Uterus (tissue), 4 donors: ENCODE measurements around the gene NEUROD6. TPM values are rescaled to one million over a fixed set of nuclear protein-coding genes. Genes with fewer than 3 reads are reported as not detected.

Source experiments
- DNase-seq, 2 donors: peaks; one replicate each; pipeline ENCODE4 v3.0.0-alpha.2; 2019 to 2020
- H3K27ac ChIP-seq, 2 donors: fragments of 200-600 bp; sonication (generic); 1 replicate in 1 of 2; 2 replicates in 1 of 2; pipeline ENCODE4 v1.5.1; 2016 to 2018
- H3K27me3 ChIP-seq, 2 donors: fragments of 200-600 bp; sonication (generic); one replicate each; pipeline ENCODE4 v1.5.1; 2018 to 2019; ENCODE audit warnings: control low read depth in 1 of 2
- H3K36me3 ChIP-seq, 2 donors: fragments of 200-600 bp; sonication (generic); one replicate each; pipeline ENCODE4 v1.5.1; 2019; ENCODE audit warnings: control low read depth in 1 of 2
- H3K4me1 ChIP-seq, 2 donors: fragments of 200-600 bp; sonication (generic); one replicate each; pipeline ENCODE4 v1.5.1; 2018 to 2019; ENCODE audit warnings: control low read depth in 1 of 2
- H3K4me3 ChIP-seq, 2 donors: fragments of 200-600 bp; sonication (generic); 1 replicate in 1 of 2; 2 replicates in 1 of 2; pipeline ENCODE4 v1.5.1; 2018 to 2019; ENCODE audit warnings: mild to moderate bottlenecking in 1 of 2
- H3K9me3 ChIP-seq, 2 donors: fragments of 200-600 bp; sonication (generic); one replicate each; pipeline ENCODE4 v1.5.1; 2019; ENCODE audit warnings: control low read depth in 1 of 2
- POLR2A ChIP-seq, 2 donors: fragments of 450-650 bp; IDR thresholded peaks; one replicate each; pipeline ENCODE4 v1.6.1; 2016; ENCODE audit warnings: antibody characterized with exemption in 2 of 2, mild to moderate bottlenecking in 1 of 2, moderate library complexity in 1 of 2
- intact Hi-C: fragments of 100-400 bp; cut with DNase I; formaldehyde crosslinking; loops from one replicate; pipeline ENCODE4 v1.15.1; 2023; ENCODE audit warnings: low total_unique reads
- small RNA-seq: library from RNA; depleted of rRNA; stranded (forward); fragments of <200 nt; gene quantifications from one replicate; pipeline ENCODE3, GENCODE V24; 2016
- total RNA-seq, 4 donors: library from RNA; depleted of rRNA in 3 of 4; stranded (reverse); fragments of >200 nt in 3 of 4; gene quantifications; one replicate each; pipeline versions ENCODE4 v1.1.0 to v1.2.4, GENCODE V29; 2014 to 2023
- TF ChIP-seq, protein P1 (sequence below), 4 experiments: fragments of 200-600 bp in 2 of 4; fragments of 450-650 bp in 2 of 4; sonication (generic) in 2 of 4; IDR thresholded peaks; one replicate each; pipeline ENCODE4 v1.5.1; 2016 to 2019; ENCODE audit warnings: antibody characterized with exemption in 4 of 4, mild to moderate bottlenecking in 2 of 4, moderate library complexity in 1 of 4
- donor health status: DM: yes; HTN: yes; CAD: no.

The NEUROD6 gene
- total RNA-seq, 4 donors from 2014 or later = not detected

DNA sequence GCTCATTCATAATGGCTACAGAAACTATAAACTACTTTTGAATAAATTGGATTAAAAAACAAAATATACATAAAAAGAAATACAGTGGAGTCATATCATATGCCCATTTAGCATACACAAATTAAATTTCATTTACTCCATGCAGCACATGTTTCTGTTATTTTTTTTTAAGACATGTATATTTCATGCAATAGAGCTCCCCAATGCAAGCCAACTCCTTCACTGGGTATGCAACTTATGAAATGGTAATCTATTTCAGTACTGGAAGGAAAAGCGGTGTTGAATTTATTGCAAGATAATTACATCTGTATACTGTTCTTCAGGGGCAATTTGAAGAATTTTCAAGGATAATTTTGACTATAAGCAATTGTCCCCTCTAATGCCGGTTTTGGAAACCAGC, 49.9 kb downstream of the NEUROD6 start:
- H3K9me3 ChIP-seq = no peaks in the 10 kb centered on the region
- intact Hi-C loops = no loop called here
- DNase-seq = no peak
- TF ChIP-seq, protein P1, sequence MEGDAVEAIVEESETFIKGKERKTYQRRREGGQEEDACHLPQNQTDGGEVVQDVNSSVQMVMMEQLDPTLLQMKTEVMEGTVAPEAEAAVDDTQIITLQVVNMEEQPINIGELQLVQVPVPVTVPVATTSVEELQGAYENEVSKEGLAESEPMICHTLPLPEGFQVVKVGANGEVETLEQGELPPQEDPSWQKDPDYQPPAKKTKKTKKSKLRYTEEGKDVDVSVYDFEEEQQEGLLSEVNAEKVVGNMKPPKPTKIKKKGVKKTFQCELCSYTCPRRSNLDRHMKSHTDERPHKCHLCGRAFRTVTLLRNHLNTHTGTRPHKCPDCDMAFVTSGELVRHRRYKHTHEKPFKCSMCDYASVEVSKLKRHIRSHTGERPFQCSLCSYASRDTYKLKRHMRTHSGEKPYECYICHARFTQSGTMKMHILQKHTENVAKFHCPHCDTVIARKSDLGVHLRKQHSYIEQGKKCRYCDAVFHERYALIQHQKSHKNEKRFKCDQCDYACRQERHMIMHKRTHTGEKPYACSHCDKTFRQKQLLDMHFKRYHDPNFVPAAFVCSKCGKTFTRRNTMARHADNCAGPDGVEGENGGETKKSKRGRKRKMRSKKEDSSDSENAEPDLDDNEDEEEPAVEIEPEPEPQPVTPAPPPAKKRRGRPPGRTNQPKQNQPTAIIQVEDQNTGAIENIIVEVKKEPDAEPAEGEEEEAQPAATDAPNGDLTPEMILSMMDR (IDR thresholded peaks at IDR 0.05) = no peak
- TF ChIP-seq POLR2A (IDR thresholded peaks at IDR 0.05) = no peak
- H3K27ac ChIP-seq = no peak overlapping the region
- no peaks in the 10 kb centered on the region for H3K36me3 ChIP-seq
- H3K27me3 ChIP-seq = no peaks in the 10 kb centered on the region
- no peak overlapping the region for H3K4me3 ChIP-seq
- H3K4me1 ChIP-seq = no peaks in the 10 kb centered on the region

Small RNAs within 50 kb of the gene (small RNA-seq; reads per million reads assigned to genes)
- gene AC006380.1 = not detected

Other genes starting within 250 kb of the NEUROD6 start
- gene ITPRID1, start 173.4 kb upstream of the NEUROD6 start, total RNA-seq = 1 to 10 TPM in 1 of 4 donors, not detected in 3; 1.6 TPM